Transverse colon (tissue), 4 donors: ENCODE measurements around the gene GPSM1. TPM values are rescaled to one million over a fixed set of nuclear protein-coding genes. Genes with fewer than 3 reads are reported as not detected.

Source experiments
- DNase-seq: peaks from one replicate; pipeline ENCODE4 v3.0.0-alpha.2; 2019
- H3K27ac ChIP-seq, 4 donors: fragments of 200-600 bp; sonication (generic); 2 replicates each; pipeline ENCODE4 v1.5.1; 2016 to 2018; ENCODE audit warnings: inconsistent platforms in 4 of 4
- H3K27me3 ChIP-seq: fragments of 200-600 bp; sonication (generic); 2 replicates; pipeline ENCODE4 v1.5.1; 2017; ENCODE audit warnings: inconsistent platforms
- H3K36me3 ChIP-seq, 4 donors: fragments of 200-600 bp; sonication (generic); 2 replicates each; pipeline ENCODE4 v1.5.1; 2017 to 2019; ENCODE audit warnings: inconsistent platforms in 4 of 4
- H3K4me1 ChIP-seq, 4 donors: fragments of 200-600 bp; sonication (generic); 2 replicates each; pipeline ENCODE4 v1.5.1; 2017 to 2020; ENCODE audit warnings: inconsistent platforms in 4 of 4
- H3K4me3 ChIP-seq, 4 donors: fragments of 200-600 bp; sonication (generic); 1 replicate in 1 of 4; 2 replicates in 3 of 4; pipeline versions ENCODE4 v1.5.1 to v1.6.1; 2017 to 2019; ENCODE audit warnings: inconsistent platforms in 4 of 4
- H3K9me3 ChIP-seq, 2 donors: fragments of 200-600 bp; sonication (generic); 2 replicates each; pipeline ENCODE4 v1.5.1; 2017 to 2019; ENCODE audit warnings: inconsistent platforms in 2 of 2
- EP300 ChIP-seq: sonication (generic); formaldehyde crosslinking; IDR thresholded peaks from one replicate; pipeline ENCODE4 v1.6.1; 2017; ENCODE audit warnings: antibody characterized with exemption, low read depth
- POLR2A ChIP-seq: fragments of 450-650 bp; IDR thresholded peaks from one replicate; pipeline ENCODE4 v1.6.1; 2016; ENCODE audit warnings: antibody characterized with exemption, mild to moderate bottlenecking, moderate library complexity
- POLR2AphosphoS5 ChIP-seq, 3 donors: sonication (generic); formaldehyde crosslinking; IDR thresholded peaks; one replicate each; pipeline ENCODE4 v1.6.1; 2016; ENCODE audit warnings: antibody characterized with exemption in 3 of 3
- WGBS, 2 donors: methylation state at CpG; one replicate each; pipeline ENCODE4 v1.1.5; 2018; ENCODE audit warnings: low coverage in 1 of 2; 5-methylcytosine and 5-hydroxymethylcytosine counted together
- in situ Hi-C, 4 donors: fragments of 200-750 bp; cut with MboI; loops; one replicate each; pipeline versions ENCODE4 v1.15.0 to v1.15.1; 2017; ENCODE audit warnings: low sequenced_read_pairs in 3 of 4, low pct_ligation_motif_present in 1 of 4, low pct_unique_long_range_greater_than_20kb in 1 of 4
- intact Hi-C: fragments of 100-400 bp; cut with DNase I; formaldehyde crosslinking; loops from one replicate; pipeline ENCODE4 v1.15.1; 2023; ENCODE audit warnings: low total_unique reads
- total RNA-seq, 4 donors: library from RNA; depleted of rRNA; stranded (reverse); fragments of >200 nt; gene quantifications; one replicate each; pipeline ENCODE4 v1.1.0, GENCODE V29; 2016
- TF ChIP-seq, protein P1 (sequence below), 5 experiments: fragments of 200-600 bp in 3 of 5; fragments of 450-650 bp in 2 of 5; sonication (generic) in 3 of 5; IDR thresholded peaks; 1 replicate in 2 of 5; 2 replicates in 3 of 5; pipeline ENCODE4 v1.5.1; 2016 to 2017; ENCODE audit warnings: antibody characterized with exemption in 5 of 5, inconsistent platforms in 3 of 5, mild to moderate bottlenecking in 2 of 5, moderate library complexity in 1 of 5

The GPSM1 gene
- total RNA-seq, 4 donors from 2014 or later, result 2.3 to 8.6 (median 7.0) TPM

DNA sequence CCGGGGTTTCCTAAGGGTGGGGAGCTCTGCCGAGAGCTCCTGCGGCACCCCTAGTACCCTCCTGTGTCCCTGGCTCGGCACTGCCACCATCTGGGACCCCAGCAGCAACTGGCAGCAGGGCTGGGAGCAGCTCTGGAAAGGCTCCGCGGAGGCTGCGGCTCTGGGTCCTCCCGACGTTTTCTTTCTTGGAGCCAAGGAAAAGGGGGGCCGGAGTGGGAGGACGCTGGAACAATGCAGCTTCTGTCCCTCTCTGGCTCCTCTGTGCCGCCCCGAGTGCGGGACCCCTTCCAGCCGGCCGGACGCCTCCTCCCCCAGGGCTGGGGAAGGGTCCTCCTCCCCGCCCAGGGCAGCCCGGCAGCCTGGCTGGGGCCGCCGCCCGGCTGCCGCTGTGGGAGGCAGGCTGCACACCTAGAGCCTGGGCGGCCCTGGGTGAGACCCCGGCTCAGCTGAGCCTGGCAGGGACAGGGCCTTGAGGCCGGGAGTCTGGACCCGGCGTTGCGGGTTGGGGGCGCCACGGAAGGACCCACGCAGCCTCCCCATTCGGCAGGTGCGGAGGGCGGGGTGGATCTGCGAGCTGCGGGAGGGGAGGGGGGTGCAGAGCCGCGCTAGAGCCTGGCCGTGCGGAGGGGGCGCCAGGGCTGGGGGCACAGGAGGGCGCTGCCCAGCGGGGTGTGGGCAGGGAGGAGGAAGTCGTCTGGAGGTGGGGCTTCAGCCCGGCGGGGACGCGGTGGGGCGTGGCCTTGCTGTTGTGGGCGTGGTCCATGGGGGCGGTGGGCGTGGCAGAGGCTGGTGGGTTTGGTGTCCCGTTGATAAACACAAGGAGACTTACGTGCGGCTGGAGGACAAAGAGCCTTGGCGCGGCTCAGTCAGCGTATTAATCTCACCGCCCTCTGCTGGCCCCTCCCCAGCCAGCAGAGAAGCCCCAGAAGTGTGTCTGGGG is 15.1 kb downstream of the GPSM1 start:
- H3K9me3 ChIP-seq, result no peaks in the 10 kb centered on the region
- H3K36me3 ChIP-seq, result no peaks in the 10 kb centered on the region
- 16% methylated on average over 59 of the region's 60 CpGs; no CpG with 5 or more reads in 1 of the 2 donors for WGBS, 2 donors
- TF ChIP-seq POLR2AphosphoS5 (IDR thresholded peaks at IDR 0.05) (peak in 1 of 3 donors; percentile 14), EP300 (no peak), POLR2A (peak; percentile 26)
- TF ChIP-seq, protein P1, sequence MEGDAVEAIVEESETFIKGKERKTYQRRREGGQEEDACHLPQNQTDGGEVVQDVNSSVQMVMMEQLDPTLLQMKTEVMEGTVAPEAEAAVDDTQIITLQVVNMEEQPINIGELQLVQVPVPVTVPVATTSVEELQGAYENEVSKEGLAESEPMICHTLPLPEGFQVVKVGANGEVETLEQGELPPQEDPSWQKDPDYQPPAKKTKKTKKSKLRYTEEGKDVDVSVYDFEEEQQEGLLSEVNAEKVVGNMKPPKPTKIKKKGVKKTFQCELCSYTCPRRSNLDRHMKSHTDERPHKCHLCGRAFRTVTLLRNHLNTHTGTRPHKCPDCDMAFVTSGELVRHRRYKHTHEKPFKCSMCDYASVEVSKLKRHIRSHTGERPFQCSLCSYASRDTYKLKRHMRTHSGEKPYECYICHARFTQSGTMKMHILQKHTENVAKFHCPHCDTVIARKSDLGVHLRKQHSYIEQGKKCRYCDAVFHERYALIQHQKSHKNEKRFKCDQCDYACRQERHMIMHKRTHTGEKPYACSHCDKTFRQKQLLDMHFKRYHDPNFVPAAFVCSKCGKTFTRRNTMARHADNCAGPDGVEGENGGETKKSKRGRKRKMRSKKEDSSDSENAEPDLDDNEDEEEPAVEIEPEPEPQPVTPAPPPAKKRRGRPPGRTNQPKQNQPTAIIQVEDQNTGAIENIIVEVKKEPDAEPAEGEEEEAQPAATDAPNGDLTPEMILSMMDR (IDR thresholded peaks at IDR 0.05), result no peak
- in situ Hi-C loops (no loop called here), intact Hi-C loops (no loop called here)
- peaks cover 8% of the 10 kb centered on the region for H3K27me3 ChIP-seq
- H3K4me3 ChIP-seq, result peak overlapping the region; percentile 16 to 60 (median 40)
- peak; percentile 87 for DNase-seq
- H3K4me1 ChIP-seq, result peaks cover 11 to 34% (median 20%) of the 10 kb centered on the region in 4 donors
- peak overlapping the region; percentile 20 to 53 (median 49) for H3K27ac ChIP-seq

DNA sequence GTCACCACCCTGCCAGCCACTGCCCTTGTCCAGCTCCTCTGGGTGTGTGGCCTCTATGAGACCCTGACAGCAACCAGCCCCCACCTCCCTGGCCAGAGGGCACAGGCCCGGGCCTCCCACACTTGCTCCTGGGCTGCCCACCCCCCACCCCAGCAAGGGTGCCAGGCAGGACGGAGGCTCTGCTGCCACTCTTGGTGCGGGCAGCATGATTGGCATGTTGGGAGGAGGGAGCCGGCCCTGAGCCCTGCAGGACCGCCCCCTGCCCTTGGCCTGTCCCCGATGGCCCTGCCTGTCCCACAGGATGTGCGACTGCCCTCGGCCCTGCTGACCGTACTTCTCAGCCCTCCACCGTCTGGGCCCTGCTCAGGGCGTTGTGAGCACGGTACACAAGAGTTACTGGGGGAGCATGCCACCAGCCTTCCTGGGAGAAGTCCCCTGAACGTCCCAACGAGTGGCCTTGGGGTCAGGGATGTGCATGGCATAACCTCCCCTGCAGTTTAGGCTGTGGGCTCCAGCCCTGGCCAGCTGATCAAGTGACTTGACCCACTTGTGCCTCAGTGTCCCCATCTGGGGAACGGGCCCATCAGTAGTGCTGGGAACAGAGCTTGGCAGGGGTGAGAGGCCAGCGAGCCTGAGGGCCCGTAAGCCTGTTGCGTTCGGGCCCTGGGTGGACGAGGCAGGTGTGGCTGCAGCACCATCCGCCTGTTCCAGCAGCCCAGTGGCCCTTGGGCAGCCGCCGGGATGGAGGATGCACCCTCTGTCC is 16.0 kb downstream of the GPSM1 start:
- no peak for DNase-seq
- intact Hi-C loops, result no loop called here
- WGBS, 2 donors, result 70% methylated on average over 18 of the region's 23 CpGs; no CpG with 5 or more reads in 1 of the 2 donors
- H3K4me3 ChIP-seq, result peak overlapping the region in 2 of 4 donors; percentile 48 to 60
- peak overlapping the region in 3 of 4 donors; percentile 14 to 53 (median 50) for H3K27ac ChIP-seq
- peaks cover 8% of the 10 kb centered on the region for H3K27me3 ChIP-seq
- no peaks in the 10 kb centered on the region for H3K9me3 ChIP-seq
- no peaks in the 10 kb centered on the region for H3K36me3 ChIP-seq
- TF ChIP-seq POLR2A (no peak), EP300 (no peak), POLR2AphosphoS5 (IDR thresholded peaks at IDR 0.05) (no peak)
- TF ChIP-seq, protein P1 (IDR thresholded peaks at IDR 0.05), result no peak
- peaks cover 11 to 34% (median 20%) of the 10 kb centered on the region in 4 donors for H3K4me1 ChIP-seq
- in situ Hi-C loops, result no loop called here

DNA sequence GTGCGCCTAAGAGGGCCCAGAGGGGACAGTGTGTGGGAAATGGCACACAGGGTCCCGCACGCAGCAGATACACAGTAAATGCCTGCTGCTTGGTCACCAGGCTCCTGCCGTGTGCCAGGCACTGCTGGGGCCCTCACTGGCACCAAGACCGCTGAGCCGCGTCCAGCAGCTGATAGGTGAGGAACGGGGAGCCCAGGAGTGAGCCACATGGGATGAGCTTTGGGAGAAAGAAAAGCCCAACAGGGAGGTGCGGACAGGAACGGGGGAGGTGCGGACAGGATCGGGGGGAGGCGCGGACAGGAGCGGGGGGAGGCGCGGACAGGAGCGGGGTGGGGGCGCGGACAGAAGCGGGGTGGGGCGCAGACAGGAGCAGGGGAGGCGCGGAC is 16.5 kb downstream of the GPSM1 start:
- in situ Hi-C loops, result no loop called here
- H3K36me3 ChIP-seq, result no peaks in the 10 kb centered on the region
- no peak overlapping the region for H3K4me3 ChIP-seq
- H3K4me1 ChIP-seq, result peaks cover 11 to 34% (median 20%) of the 10 kb centered on the region in 4 donors
- no peak overlapping the region for H3K27ac ChIP-seq
- peaks cover 8% of the 10 kb centered on the region for H3K27me3 ChIP-seq
- TF ChIP-seq POLR2A (no peak), POLR2AphosphoS5 (IDR thresholded peaks at IDR 0.05) (no peak), EP300 (no peak)
- TF ChIP-seq, protein P1 (IDR thresholded peaks at IDR 0.05), result no peak
- H3K9me3 ChIP-seq, result no peaks in the 10 kb centered on the region
- WGBS, 2 donors, result 86 to 87% methylated on average over 10 to 24 of the region's 24 CpGs
- intact Hi-C loops, result no loop called here
- DNase-seq, result no peak
